ENCODE data around the gene SRPK2. TPM values are rescaled to one million over a fixed set of nuclear protein-coding genes. Genes with fewer than 3 reads are reported as not detected.

SRPK2 gene
- total RNA-seq, 3 donors from 2014 or later, result 44.6 to 68.2 (median 60.6) TPM

DNA sequence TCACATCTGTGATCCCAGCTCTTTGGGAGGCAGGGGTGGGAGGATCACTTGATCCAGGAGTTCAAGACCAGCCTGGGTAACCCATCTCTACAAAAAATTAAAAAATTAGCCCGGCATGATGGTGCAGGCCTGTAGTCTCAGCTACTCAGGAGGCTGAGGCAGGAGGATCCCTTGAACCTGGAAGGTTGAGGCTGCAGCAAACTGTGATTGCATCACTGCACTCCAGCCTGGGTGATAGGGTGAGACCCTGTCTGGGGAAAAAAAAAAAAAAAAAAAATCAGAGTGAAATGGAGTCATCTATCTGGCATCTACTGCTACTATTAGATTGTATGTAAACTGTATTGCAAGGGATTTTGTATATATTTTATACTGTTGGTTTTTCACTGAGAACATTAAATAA lies 315.6 kb downstream of the SRPK2 start:
- intact Hi-C loops (cut with DNase I; ENCODE audit: low total_unique reads), result no loop called here
- Histone ChIP-seq H3K27me3 (no peaks in the 10 kb centered on the region), H3K36me3 (peaks cover 9% of the 10 kb centered on the region), H3K4me3 (no peak overlapping the region), H3K27ac (no peak overlapping the region), H3K9me3 (no peaks in the 10 kb centered on the region), H3K4me1 (no peaks in the 10 kb centered on the region)
- no peak for DNase-seq (ENCODE audit: low spot score in 2 of 2)
- TF ChIP-seq POLR2A (IDR thresholded peaks at IDR 0.05) (no peak), POLR2AphosphoS5 (IDR thresholded peaks at IDR 0.05) (no peak)
- TF ChIP-seq, protein P1, sequence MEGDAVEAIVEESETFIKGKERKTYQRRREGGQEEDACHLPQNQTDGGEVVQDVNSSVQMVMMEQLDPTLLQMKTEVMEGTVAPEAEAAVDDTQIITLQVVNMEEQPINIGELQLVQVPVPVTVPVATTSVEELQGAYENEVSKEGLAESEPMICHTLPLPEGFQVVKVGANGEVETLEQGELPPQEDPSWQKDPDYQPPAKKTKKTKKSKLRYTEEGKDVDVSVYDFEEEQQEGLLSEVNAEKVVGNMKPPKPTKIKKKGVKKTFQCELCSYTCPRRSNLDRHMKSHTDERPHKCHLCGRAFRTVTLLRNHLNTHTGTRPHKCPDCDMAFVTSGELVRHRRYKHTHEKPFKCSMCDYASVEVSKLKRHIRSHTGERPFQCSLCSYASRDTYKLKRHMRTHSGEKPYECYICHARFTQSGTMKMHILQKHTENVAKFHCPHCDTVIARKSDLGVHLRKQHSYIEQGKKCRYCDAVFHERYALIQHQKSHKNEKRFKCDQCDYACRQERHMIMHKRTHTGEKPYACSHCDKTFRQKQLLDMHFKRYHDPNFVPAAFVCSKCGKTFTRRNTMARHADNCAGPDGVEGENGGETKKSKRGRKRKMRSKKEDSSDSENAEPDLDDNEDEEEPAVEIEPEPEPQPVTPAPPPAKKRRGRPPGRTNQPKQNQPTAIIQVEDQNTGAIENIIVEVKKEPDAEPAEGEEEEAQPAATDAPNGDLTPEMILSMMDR (IDR thresholded peaks at IDR 0.05), result no peak

DNA sequence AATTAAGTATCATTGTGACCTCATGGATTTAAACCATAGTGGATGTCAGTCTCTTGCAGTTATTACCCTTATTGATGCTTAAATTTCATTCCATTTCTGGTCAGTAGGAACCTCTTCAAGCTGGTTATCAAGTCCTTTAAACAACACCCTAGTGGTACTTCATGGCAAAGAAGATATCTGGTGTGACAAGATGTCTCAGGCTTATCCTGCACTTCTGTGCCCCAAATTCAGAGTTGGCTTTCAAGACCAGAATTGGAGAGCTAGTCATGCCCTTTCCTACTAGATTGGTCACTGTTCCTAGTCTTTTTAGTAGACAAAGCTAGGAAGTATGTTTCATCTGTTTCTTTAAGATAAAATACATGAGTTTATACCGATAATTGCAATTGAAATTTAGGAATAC lies 319.8 kb downstream of the SRPK2 start:
- H3K27ac ChIP-seq, result no peak overlapping the region
- TF ChIP-seq, protein P1 (IDR thresholded peaks at IDR 0.05), result no peak
- TF ChIP-seq POLR2A (IDR thresholded peaks at IDR 0.05) (no peak), POLR2AphosphoS5 (IDR thresholded peaks at IDR 0.05) (no peak)
- H3K36me3 ChIP-seq, result no peaks in the 10 kb centered on the region
- no peaks in the 10 kb centered on the region for H3K9me3 ChIP-seq
- intact Hi-C loops (cut with DNase I; ENCODE audit: low total_unique reads), result no loop called here
- H3K27me3 ChIP-seq, result no peaks in the 10 kb centered on the region
- no peak overlapping the region for H3K4me3 ChIP-seq
- no peak for DNase-seq (ENCODE audit: low spot score in 2 of 2)
- H3K4me1 ChIP-seq, result no peaks in the 10 kb centered on the region

DNA sequence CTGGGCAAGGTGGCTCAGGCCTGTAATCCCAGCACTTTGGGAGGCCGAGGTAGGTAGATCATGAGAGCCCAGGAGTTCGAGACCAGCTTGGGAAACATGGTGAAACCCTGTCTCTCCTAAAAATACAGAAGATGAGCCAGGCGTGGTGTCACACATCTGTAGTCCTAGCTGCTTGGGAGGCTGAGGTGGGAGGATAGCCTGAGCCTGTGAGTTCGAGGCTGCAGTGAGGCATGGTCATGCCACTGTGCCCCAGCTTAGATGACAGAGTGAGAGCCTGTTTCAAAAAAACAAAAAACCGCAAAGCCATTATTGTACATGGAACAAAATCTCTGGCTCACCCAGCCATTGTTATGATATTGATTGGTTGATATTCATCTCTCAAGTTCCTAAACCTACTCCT lies 321.0 kb downstream of the SRPK2 start:
- H3K4me1 ChIP-seq, result no peaks in the 10 kb centered on the region
- intact Hi-C loops (cut with DNase I; ENCODE audit: low total_unique reads), result no loop called here
- TF ChIP-seq POLR2AphosphoS5 (IDR thresholded peaks at IDR 0.05), result no peak
- TF ChIP-seq, protein P1 (IDR thresholded peaks at IDR 0.05), result no peak
- no peak for TF ChIP-seq POLR2A (IDR thresholded peaks at IDR 0.05)
- H3K4me3 ChIP-seq, result no peak overlapping the region
- no peaks in the 10 kb centered on the region for H3K27me3 ChIP-seq
- no peak overlapping the region for H3K27ac ChIP-seq
- no peaks in the 10 kb centered on the region for H3K36me3 ChIP-seq
- no peaks in the 10 kb centered on the region for H3K9me3 ChIP-seq
- DNase-seq (ENCODE audit: low spot score in 2 of 2), result no peak

Other genes with a start within 250 kb of the SRPK2 start
- gene PUS7, start 133.3 kb upstream of the SRPK2 start, total RNA-seq, result 10 to 100 TPM; 18.9 to 23.6 (median 19.5) TPM
- 10 to 100 TPM; 15.7 to 19.9 (median 17.7) TPM for gene RINT1, start 143.3 kb upstream of the SRPK2 start, total RNA-seq
- not detected for gene EFCAB10, start 192.6 kb upstream of the SRPK2 start, total RNA-seq

All from breast epithelium (tissue), 4 donors.